Neural progenitor cell (in vitro differentiated cells): ENCODE results near the gene MAN2A1. TPM values are rescaled to one million over a fixed set of nuclear protein-coding genes. Genes with fewer than 3 reads are reported as not detected.

Source experiments
- DNase-seq: peaks from one replicate; pipeline ENCODE4 v3.0.0-alpha.2; 2016; ENCODE audit warnings: low spot score
- H2AFZ ChIP-seq: fragments of 200-600 bp; sonication (generic); replicated peaks from 2 replicates; pipeline ENCODE4 v1.6.1; 2016; ENCODE audit warnings: antibody characterized with exemption
- H3F3A ChIP-seq: fragments of 200-600 bp; sonication (generic); 2 replicates; pipeline ENCODE4 v1.6.1; 2016; ENCODE audit warnings: antibody characterized with exemption, low read depth
- H3K27ac ChIP-seq: fragments of 200-600 bp; sonication (generic); 2 replicates; pipeline ENCODE4 v1.5.1; 2016; ENCODE audit warnings: mild to moderate bottlenecking
- H3K27me3 ChIP-seq: fragments of 200-600 bp; sonication (generic); 2 replicates; pipeline ENCODE4 v1.6.1; 2016; ENCODE audit warnings: mild to moderate bottlenecking, moderate library complexity
- H3K36me3 ChIP-seq: fragments of 200-600 bp; sonication (generic); 2 replicates; pipeline ENCODE4 v1.5.1; 2016
- H3K4me1 ChIP-seq: fragments of 200-600 bp; sonication (generic); 2 replicates; pipeline ENCODE4 v1.6.1; 2016; ENCODE audit warnings: mixed run types
- H3K4me2 ChIP-seq: fragments of 200-600 bp; sonication (generic); 2 replicates; pipeline ENCODE4 v1.6.1; 2016
- H3K4me3 ChIP-seq: fragments of 200-600 bp; sonication (generic); 2 replicates; pipeline ENCODE4 v1.5.1; 2016
- H3K79me2 ChIP-seq: fragments of 200-600 bp; sonication (generic); 2 replicates; pipeline ENCODE4 v1.6.1; 2016; ENCODE audit warnings: low read depth
- H3K9ac ChIP-seq: fragments of 200-600 bp; sonication (generic); 2 replicates; pipeline ENCODE4 v1.6.1; 2016
- H3K9me3 ChIP-seq: fragments of 200-600 bp; sonication (generic); 2 replicates; pipeline ENCODE4 v1.5.1; 2016; ENCODE audit warnings: low read depth
- H4K20me1 ChIP-seq: fragments of 200-600 bp; sonication (generic); 2 replicates; pipeline ENCODE4 v1.6.1; 2016; ENCODE audit warnings: low read depth
- H3K27ac Mint-ChIP-seq: 3 replicates; pipeline ENCODE4 v1.8.0; 2021; ENCODE audit warnings: mixed read lengths
- H3K27me3 Mint-ChIP-seq: 2 replicates; pipeline ENCODE4 v1.8.0; 2022; ENCODE audit warnings: low read depth, mild to moderate bottlenecking, inconsistent platforms, moderate library complexity, mixed read lengths; ENCODE audit not compliant: insufficient read depth
- H3K36me3 Mint-ChIP-seq: 3 replicates; pipeline ENCODE4 v1.8.0; 2021; ENCODE audit warnings: mixed read lengths
- H3K4me1 Mint-ChIP-seq: 3 replicates; pipeline ENCODE4 v1.8.0; 2021; ENCODE audit warnings: mixed read lengths
- H3K4me3 Mint-ChIP-seq: 3 replicates; pipeline ENCODE4 v1.8.0; 2021; ENCODE audit warnings: mild to moderate bottlenecking, moderate library complexity, mixed read lengths
- H3K9me3 Mint-ChIP-seq: 3 replicates; pipeline ENCODE4 v1.8.0; 2020; ENCODE audit warnings: mixed read lengths
- EZH2 ChIP-seq: fragments of 200-600 bp; sonication (generic); IDR thresholded peaks from 2 replicates; pipeline ENCODE4 v1.6.1; 2017; ENCODE audit warnings: antibody characterized with exemption, mild to moderate bottlenecking, moderate library complexity
- EZH2phosphoT487 ChIP-seq: fragments of 200-600 bp; sonication (generic); IDR thresholded peaks from 2 replicates; pipeline ENCODE4 v1.6.1; 2017; ENCODE audit warnings: antibody characterized with exemption
- total RNA-seq: library from RNA; depleted of rRNA; stranded (reverse); fragments of >200 nt; gene quantifications from 2 replicates; pipeline ENCODE4 v1.2.3, GENCODE V29; 2015; ENCODE audit warnings: low replicate concordance
- TF ChIP-seq, protein P1 (sequence below): fragments of 200-600 bp; sonication (generic); IDR thresholded peaks from 2 replicates; pipeline ENCODE4 v1.5.1; 2017; ENCODE audit warnings: antibody characterized with exemption, mild to moderate bottlenecking

MAN2A1 gene
- total RNA-seq, 1 donor from 2014 or later, result 130 TPM

DNA sequence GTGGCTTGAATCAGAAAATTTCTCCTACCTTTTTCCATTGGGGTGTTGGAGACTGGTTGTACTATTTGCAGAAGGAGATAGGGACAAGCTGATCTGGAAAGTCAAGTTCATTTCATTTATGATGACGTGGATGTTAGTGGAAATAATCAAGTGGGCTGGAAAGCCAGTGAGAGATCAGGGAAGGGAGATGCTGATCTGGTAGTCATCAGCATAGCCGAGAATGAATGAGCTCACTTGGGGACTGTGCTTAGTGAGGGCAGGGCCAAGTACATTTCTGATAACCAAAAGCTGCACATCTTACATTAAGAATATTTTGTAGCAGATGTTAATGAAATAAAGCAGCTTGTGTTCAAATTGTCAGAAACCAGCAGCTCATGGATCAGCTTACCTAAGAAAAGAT is 12.1 kb downstream of the MAN2A1 start:
- H3K79me2 ChIP-seq, result peaks cover 100% of the 10 kb centered on the region
- H4K20me1 ChIP-seq, result peaks cover 81% of the 10 kb centered on the region
- no peak overlapping the region for H3K4me3 Mint-ChIP-seq
- no peaks in the 10 kb centered on the region for H3F3A ChIP-seq
- peaks cover 2% of the 10 kb centered on the region for H3K27me3 Mint-ChIP-seq
- no peak overlapping the region for H3K9ac ChIP-seq
- peaks cover 15% of the 10 kb centered on the region for H3K9me3 Mint-ChIP-seq
- peaks cover 7% of the 10 kb centered on the region for H3K36me3 ChIP-seq
- no peak overlapping the region for H3K27ac Mint-ChIP-seq
- no peak overlapping the region for H2AFZ ChIP-seq
- H3K27me3 ChIP-seq, result no peaks in the 10 kb centered on the region
- no peak overlapping the region for H3K27ac ChIP-seq
- no peak overlapping the region for H3K4me2 ChIP-seq
- H3K4me1 Mint-ChIP-seq, result peaks cover 6% of the 10 kb centered on the region
- no peak for DNase-seq
- no peak overlapping the region for H3K4me3 ChIP-seq
- H3K36me3 Mint-ChIP-seq, result peaks cover 50% of the 10 kb centered on the region
- TF ChIP-seq EZH2 (no peak), EZH2phosphoT487 (no peak)
- TF ChIP-seq, protein P1, sequence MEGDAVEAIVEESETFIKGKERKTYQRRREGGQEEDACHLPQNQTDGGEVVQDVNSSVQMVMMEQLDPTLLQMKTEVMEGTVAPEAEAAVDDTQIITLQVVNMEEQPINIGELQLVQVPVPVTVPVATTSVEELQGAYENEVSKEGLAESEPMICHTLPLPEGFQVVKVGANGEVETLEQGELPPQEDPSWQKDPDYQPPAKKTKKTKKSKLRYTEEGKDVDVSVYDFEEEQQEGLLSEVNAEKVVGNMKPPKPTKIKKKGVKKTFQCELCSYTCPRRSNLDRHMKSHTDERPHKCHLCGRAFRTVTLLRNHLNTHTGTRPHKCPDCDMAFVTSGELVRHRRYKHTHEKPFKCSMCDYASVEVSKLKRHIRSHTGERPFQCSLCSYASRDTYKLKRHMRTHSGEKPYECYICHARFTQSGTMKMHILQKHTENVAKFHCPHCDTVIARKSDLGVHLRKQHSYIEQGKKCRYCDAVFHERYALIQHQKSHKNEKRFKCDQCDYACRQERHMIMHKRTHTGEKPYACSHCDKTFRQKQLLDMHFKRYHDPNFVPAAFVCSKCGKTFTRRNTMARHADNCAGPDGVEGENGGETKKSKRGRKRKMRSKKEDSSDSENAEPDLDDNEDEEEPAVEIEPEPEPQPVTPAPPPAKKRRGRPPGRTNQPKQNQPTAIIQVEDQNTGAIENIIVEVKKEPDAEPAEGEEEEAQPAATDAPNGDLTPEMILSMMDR, result no peak
- H3K9me3 ChIP-seq, result no peaks in the 10 kb centered on the region
- H3K4me1 ChIP-seq, result peaks cover 22% of the 10 kb centered on the region

DNA sequence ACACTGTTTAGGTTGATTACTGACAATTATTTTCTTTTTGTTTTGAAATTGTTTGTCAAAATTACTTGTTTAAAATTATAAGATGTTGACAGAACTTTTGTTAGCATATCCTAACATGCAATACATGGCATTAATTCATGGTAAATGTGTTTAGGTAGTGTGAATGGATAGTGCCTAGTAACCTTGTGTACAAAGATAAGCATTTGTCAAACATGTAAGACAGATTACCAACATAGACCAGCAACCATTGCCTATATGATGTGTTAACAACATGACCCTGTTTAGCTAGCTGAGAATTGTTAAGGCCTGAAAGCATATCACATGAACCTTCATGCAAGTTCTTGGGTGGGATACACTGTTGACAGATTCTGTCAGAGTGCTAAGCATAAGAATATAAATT is 13.4 kb downstream of the MAN2A1 start:
- no peaks in the 10 kb centered on the region for H3K9me3 ChIP-seq
- peaks cover 77% of the 10 kb centered on the region for H4K20me1 ChIP-seq
- no peak for DNase-seq
- Mint-ChIP-seq H3K4me3 (no peak overlapping the region), H3K27ac (no peak overlapping the region), H3K9me3 (peaks cover 12% of the 10 kb centered on the region), H3K27me3 (peaks cover 2% of the 10 kb centered on the region), H3K4me1 (peaks cover 6% of the 10 kb centered on the region), H3K36me3 (peaks cover 49% of the 10 kb centered on the region)
- peaks cover 18% of the 10 kb centered on the region for H3K4me1 ChIP-seq
- H3K36me3 ChIP-seq, result peaks cover 7% of the 10 kb centered on the region
- no peak for TF ChIP-seq EZH2
- no peak for TF ChIP-seq EZH2phosphoT487
- TF ChIP-seq, protein P1, result no peak
- H3K4me2 ChIP-seq, result no peak overlapping the region
- no peaks in the 10 kb centered on the region for H3K27me3 ChIP-seq
- H3K9ac ChIP-seq, result no peak overlapping the region
- H3K4me3 ChIP-seq, result no peak overlapping the region
- H3F3A ChIP-seq, result no peaks in the 10 kb centered on the region
- H3K79me2 ChIP-seq, result peaks cover 100% of the 10 kb centered on the region
- H3K27ac ChIP-seq, result no peak overlapping the region
- H2AFZ ChIP-seq, result no peak overlapping the region

DNA sequence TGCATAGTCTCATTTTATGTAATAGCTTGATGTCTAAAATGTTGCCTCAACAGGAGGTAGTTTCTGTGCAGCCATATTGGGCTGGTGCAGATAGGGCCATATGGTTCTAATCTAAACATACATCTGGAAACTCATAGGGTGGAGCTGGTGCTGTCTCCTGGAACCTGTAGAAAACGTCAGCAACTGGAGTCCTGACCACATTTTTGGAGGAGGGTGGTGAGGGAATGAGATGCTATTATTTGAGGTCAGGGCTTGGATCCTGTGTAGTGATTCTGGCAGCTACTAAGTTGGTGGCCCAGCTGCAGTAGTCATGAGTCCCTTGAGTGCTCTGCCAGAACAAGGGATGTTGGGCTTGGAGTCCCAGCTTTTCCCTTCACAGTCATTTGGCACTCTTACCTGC is 14.1 kb downstream of the MAN2A1 start:
- no peak overlapping the region for H3K4me2 ChIP-seq
- no peak overlapping the region for H3K27ac Mint-ChIP-seq
- peaks cover 100% of the 10 kb centered on the region for H3K79me2 ChIP-seq
- no peak overlapping the region for H3K4me3 ChIP-seq
- H3K27me3 ChIP-seq, result no peaks in the 10 kb centered on the region
- TF ChIP-seq EZH2 (no peak), EZH2phosphoT487 (no peak)
- TF ChIP-seq, protein P1, result no peak
- DNase-seq, result no peak
- peaks cover 45% of the 10 kb centered on the region for H3K36me3 Mint-ChIP-seq
- H3K4me1 Mint-ChIP-seq, result peaks cover 6% of the 10 kb centered on the region
- peaks cover 7% of the 10 kb centered on the region for H3K36me3 ChIP-seq
- no peak overlapping the region for H3K27ac ChIP-seq
- H4K20me1 ChIP-seq, result peaks cover 74% of the 10 kb centered on the region
- H3K9me3 Mint-ChIP-seq, result peaks cover 10% of the 10 kb centered on the region
- H3K9ac ChIP-seq, result no peak overlapping the region
- H3K4me3 Mint-ChIP-seq, result no peak overlapping the region
- no peaks in the 10 kb centered on the region for H3K9me3 ChIP-seq
- H3F3A ChIP-seq, result no peaks in the 10 kb centered on the region
- H3K27me3 Mint-ChIP-seq, result peaks cover 2% of the 10 kb centered on the region
- H3K4me1 ChIP-seq, result peaks cover 18% of the 10 kb centered on the region
- no peak overlapping the region for H2AFZ ChIP-seq
